HFFc6 (cell line): ENCODE measurements around the gene TAF11L5. TPM values are rescaled to one million over a fixed set of nuclear protein-coding genes. Genes with fewer than 3 reads are reported as not detected.
A peak's percentile ranks its signal among the peaks of the same experiment; 100 is the strongest.
"Not testable (repeated sequence)": the region's sequence is repeated elsewhere in the genome, so short reads cannot be mapped to it uniquely, and the experiment has no call there.

Source experiments
- DNase-seq: peaks from one replicate; pipeline ENCODE4 v3.0.0-alpha.2; 2018
- H3K27ac Mint-ChIP-seq: 2 replicates; pipeline ENCODE4 v1.8.0; 2020; ENCODE audit warnings: mild to moderate bottlenecking, mixed read lengths
- H3K27me3 Mint-ChIP-seq: 2 replicates; pipeline ENCODE4 v1.8.0; 2021; ENCODE audit warnings: mild to moderate bottlenecking, moderate library complexity, mixed read lengths; ENCODE audit not compliant: insufficient read depth
- H3K36me3 Mint-ChIP-seq: 2 replicates; pipeline ENCODE4 v1.8.0; 2021; ENCODE audit warnings: low read depth, mixed read lengths
- H3K4me1 Mint-ChIP-seq: 2 replicates; pipeline ENCODE4 v1.8.0; 2020; ENCODE audit warnings: low read depth, mixed read lengths
- H3K4me3 Mint-ChIP-seq: 2 replicates; pipeline ENCODE4 v1.8.0; 2020; ENCODE audit warnings: mild to moderate bottlenecking, moderate library complexity, mixed read lengths
- H3K9me3 Mint-ChIP-seq: 2 replicates; pipeline ENCODE4 v1.8.0; 2020; ENCODE audit warnings: mild to moderate bottlenecking, mixed read lengths
- total RNA-seq, 6 experiments: library from RNA; stranded (reverse); fragmentation: NEBNext Ultra II Directional; extraction: Animal tissue kit (Norgen Biotek cat#: 25700); gene quantifications; 2 replicates in 1 of 6; 3 replicates in 5 of 6; pipeline ENCODE4 v1.2.3, GENCODE V29; 2021

Gene TAF11L5
- total RNA-seq, 6 experiments from 2014 or later: not detected

GRCh38 chr5:17526504-17526903 is 1.5 kb downstream of the TAF11L5 start:
- H3K27me3 Mint-ChIP-seq: not testable (repeated sequence)
- DNase-seq: peak; percentile 9

DNA sequence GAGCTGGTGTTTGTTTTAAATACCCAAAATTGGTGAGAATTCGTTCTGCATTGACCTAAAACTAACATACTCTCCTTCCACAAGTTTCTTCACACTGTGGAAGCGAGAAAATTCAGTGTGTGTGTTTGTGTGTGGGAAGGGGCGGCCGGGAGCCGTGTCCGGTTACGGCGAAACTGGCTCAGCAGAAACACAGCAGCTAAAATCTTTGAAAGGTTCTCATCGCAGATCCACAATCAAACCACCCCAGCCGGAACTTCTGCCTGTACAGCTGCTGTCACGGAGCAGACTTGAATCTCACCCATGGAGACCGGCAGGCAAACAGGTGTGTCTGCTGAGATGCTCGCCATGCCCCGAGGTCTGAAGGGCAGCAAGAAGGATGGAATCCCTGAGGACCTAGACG is 3.3 kb downstream of the TAF11L5 start, which contains the start of gene TAF11L6:
Gene TAF11L6, plus strand, starts transcription at position 301 of the 400 bp plus-strand sequence.
- H3K27me3 Mint-ChIP-seq, H3K27ac Mint-ChIP-seq, H3K4me3 Mint-ChIP-seq: not testable (repeated sequence)

More at GRCh38 chr5:17526504-17526903, 1.5 kb downstream of the TAF11L5 start:
- H3K4me3 Mint-ChIP-seq, H3K4me1 Mint-ChIP-seq, H3K36me3 Mint-ChIP-seq, H3K9me3 Mint-ChIP-seq, H3K27ac Mint-ChIP-seq: not testable (repeated sequence)

More for the DNA sequence above, 3.3 kb downstream of the TAF11L5 start, which contains the start of gene TAF11L6:
- DNase-seq, H3K4me1 Mint-ChIP-seq, H3K9me3 Mint-ChIP-seq, H3K36me3 Mint-ChIP-seq: not testable (repeated sequence)

Other genes starting within 250 kb of the TAF11L5 start
- gene TAF11L2, start 27.0 kb upstream of the TAF11L5 start, total RNA-seq: not detected
- gene TAF11L3, start 6.9 kb upstream of the TAF11L5 start, total RNA-seq: not detected
- not detected for gene TAF11L4, start 3.4 kb upstream of the TAF11L5 start, total RNA-seq
- not detected for gene TAF11L6, start 3.4 kb downstream of the TAF11L5 start, total RNA-seq
- gene TAF11L7, start 60.5 kb downstream of the TAF11L5 start, total RNA-seq: not detected
- gene TAF11L8, start 65.7 kb downstream of the TAF11L5 start, total RNA-seq: not detected
- gene TAF11L9, start 69.2 kb downstream of the TAF11L5 start, total RNA-seq: not detected
- not detected for gene TAF11L10, start 72.6 kb downstream of the TAF11L5 start, total RNA-seq
- not detected for gene TAF11L11, start 78.9 kb downstream of the TAF11L5 start, total RNA-seq
- not detected for gene TAF11L12, start 85.2 kb downstream of the TAF11L5 start, total RNA-seq
- gene TAF11L13, start 106.9 kb downstream of the TAF11L5 start, total RNA-seq: not detected
- gene TAF11L14, start 109.2 kb downstream of the TAF11L5 start, total RNA-seq: not detected